ENCODE results near the gene LCMT1. TPM values are rescaled to one million over a fixed set of nuclear protein-coding genes. Genes with fewer than 3 reads are reported as not detected.

Gene LCMT1
- total and polyA plus RNA-seq, 2 of the 13 experiments (the other 11 are each of a cell fraction or from before 2014, with no cell fraction given) = 41.2 to 48.7 TPM

- 0 out of 2 replicates have a peak, but pooled peaks have one; percentile 3 for TF ChIP-seq ARID3A (IDR thresholded peaks at IDR 0.05; ENCODE audit: low read depth, low read length)
- no peak for TF ChIP-seq ZNF800 (CRISPR knock-in tag; IDR thresholded peaks at IDR 0.05)
- TF ChIP-seq FIP1L1 (IDR thresholded peaks at IDR 0.05; ENCODE audit: borderline replicate concordance, insufficient read depth, low read depth, low read length) = no peak
- peak; percentile 64; the same call in 1 of the 2 replicates for TF ChIP-seq HNF4G (IDR thresholded peaks at IDR 0.05; ENCODE audit: borderline replicate concordance, low read depth, low read length)
- no peak for TF ChIP-seq HNF4G (CRISPR knock-in tag; IDR thresholded peaks at IDR 0.05; ENCODE audit: borderline replicate concordance, low read depth)
- TF ChIP-seq TBL1XR1 (IDR thresholded peaks at IDR 0.05; ENCODE audit: borderline replicate concordance, low read length, partially characterized antibody) = no peak
- no peak for TF ChIP-seq THYN1 (CRISPR knock-in tag; IDR thresholded peaks at IDR 0.05; ENCODE audit: borderline replicate concordance, low read depth)
- no peak for TF ChIP-seq GRHL1 (CRISPR knock-in tag; conservative IDR thresholded peaks at IDR 0.05)
- TF ChIP-seq ZNF207 (IDR thresholded peaks at IDR 0.05; ENCODE audit: borderline replicate concordance) = no peak
- no peak for TF ChIP-seq ZNF772 (CRISPR knock-in tag; IDR thresholded peaks at IDR 0.05)
- TF ChIP-seq E2F5 (CRISPR knock-in tag; conservative IDR thresholded peaks at IDR 0.05) = no peak
- TF ChIP-seq SRSF1 (optimal IDR thresholded peaks at IDR 0.05; ENCODE audit: low read depth, low read length) = no peak
- no peak for TF ChIP-seq ZNF326 (CRISPR knock-in tag; IDR thresholded peaks at IDR 0.05; ENCODE audit: borderline replicate concordance)
- peak; percentile 30 to 66; a peak in 2 of 4 replicates for TF ChIP-seq EP300 (IDR thresholded peaks at IDR 0.05; ENCODE audit: low read depth in 2 of 2, low read length in 2 of 2)
- TF ChIP-seq EP300 (CRISPR knock-in tag; IDR thresholded peaks at IDR 0.05; ENCODE audit: borderline replicate concordance) = no peak
Observed at GRCh38 chr16:25177512-25177830, 65.9 kb downstream of the LCMT1 start (continued).
